ENCODE results near the gene AKAP12.

Gene AKAP12, protein sequence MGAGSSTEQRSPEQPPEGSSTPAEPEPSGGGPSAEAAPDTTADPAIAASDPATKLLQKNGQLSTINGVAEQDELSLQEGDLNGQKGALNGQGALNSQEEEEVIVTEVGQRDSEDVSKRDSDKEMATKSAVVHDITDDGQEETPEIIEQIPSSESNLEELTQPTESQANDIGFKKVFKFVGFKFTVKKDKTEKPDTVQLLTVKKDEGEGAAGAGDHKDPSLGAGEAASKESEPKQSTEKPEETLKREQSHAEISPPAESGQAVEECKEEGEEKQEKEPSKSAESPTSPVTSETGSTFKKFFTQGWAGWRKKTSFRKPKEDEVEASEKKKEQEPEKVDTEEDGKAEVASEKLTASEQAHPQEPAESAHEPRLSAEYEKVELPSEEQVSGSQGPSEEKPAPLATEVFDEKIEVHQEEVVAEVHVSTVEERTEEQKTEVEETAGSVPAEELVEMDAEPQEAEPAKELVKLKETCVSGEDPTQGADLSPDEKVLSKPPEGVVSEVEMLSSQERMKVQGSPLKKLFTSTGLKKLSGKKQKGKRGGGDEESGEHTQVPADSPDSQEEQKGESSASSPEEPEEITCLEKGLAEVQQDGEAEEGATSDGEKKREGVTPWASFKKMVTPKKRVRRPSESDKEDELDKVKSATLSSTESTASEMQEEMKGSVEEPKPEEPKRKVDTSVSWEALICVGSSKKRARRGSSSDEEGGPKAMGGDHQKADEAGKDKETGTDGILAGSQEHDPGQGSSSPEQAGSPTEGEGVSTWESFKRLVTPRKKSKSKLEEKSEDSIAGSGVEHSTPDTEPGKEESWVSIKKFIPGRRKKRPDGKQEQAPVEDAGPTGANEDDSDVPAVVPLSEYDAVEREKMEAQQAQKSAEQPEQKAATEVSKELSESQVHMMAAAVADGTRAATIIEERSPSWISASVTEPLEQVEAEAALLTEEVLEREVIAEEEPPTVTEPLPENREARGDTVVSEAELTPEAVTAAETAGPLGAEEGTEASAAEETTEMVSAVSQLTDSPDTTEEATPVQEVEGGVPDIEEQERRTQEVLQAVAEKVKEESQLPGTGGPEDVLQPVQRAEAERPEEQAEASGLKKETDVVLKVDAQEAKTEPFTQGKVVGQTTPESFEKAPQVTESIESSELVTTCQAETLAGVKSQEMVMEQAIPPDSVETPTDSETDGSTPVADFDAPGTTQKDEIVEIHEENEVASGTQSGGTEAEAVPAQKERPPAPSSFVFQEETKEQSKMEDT (N-terminal part only)

DNA sequence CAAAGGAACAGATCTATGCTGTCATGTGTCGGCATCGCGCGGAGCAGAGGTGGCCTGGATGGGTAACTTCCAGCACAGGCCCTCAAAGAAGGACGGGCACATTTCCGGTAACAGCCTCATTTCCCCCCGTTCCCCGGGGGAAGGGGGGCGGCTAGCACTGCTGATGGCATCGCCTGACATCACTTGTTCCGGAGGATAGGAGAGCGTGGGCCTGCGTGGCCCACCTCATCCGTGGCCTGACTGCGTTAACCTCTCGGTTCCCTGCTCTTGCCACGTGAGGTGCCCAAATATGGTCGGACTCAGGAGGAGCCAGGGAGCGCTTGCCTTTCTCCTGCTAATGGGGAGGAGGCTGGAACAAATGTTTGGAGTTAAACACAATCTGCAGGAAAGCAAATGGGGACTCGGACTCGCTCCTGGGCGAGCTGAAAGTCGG, at the start of gene AKAP12:
TSS of gene AKAP12 (plus strand) at position 365 of the 433 bp plus-strand sequence. CDS start 596 bp downstream, outside the sequence.
- Histone ChIP-seq H3K9me3 (ENCODE audit: control insufficient read depth in 5 of 5, low read length in 5 of 5) (no peaks in the 10 kb centered on the region), H3K9ac (ENCODE audit: low read length in 5 of 5) (peak within 1 kb of the TSS in 4 of 5 donors; percentile 63 to 79 (median 66)), H3K4me3 (ENCODE audit: low read depth in 1 of 5, low read length in 5 of 5) (peak within 1 kb of the TSS; percentile 63 to 87 (median 73)), H3K4me1 (ENCODE audit: control insufficient read depth in 5 of 5, insufficient read depth in 5 of 5, low read length in 5 of 5) (peaks cover 2 to 32% (median 28%) of the 10 kb centered on the region in 5 donors), H3K27ac (ENCODE audit: low read depth, low read length) (peak within 1 kb of the TSS; percentile 60), H3K36me3 (ENCODE audit: control insufficient read depth in 5 of 5, insufficient read depth in 5 of 5, low read length in 5 of 5) (no peaks in the 10 kb centered on the region), H3K27me3 (ENCODE audit: control insufficient read depth in 5 of 5, insufficient read depth in 4 of 5, low read length in 5 of 5) (no peaks in the 10 kb centered on the region)

DNA sequence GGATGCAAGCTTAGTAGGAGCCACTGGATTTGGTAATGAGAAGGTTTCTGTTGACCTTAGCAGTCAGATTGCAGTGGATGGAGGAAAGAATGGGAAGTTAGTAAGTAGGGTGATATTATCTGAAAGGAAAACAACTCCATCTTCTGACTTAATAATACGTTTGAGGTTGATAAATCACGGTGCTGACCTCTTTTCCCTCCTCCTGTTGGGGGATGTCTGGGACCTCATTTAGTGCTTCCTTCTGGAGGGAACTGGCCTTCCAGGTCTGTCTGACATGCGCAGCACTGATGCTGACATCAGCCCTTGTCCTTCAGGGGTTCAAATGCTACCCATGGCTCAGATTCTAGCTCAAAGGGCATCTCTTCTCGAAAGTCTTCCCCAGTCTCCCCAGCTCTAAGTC, 48.2 kb upstream of the AKAP12 start:
- peaks cover 0 to 8% (median 5%) of the 10 kb centered on the region in 5 donors for H3K4me1 ChIP-seq (ENCODE audit: control insufficient read depth in 5 of 5, insufficient read depth in 5 of 5, low read length in 5 of 5)
- no peaks in the 10 kb centered on the region for H3K9me3 ChIP-seq (ENCODE audit: control insufficient read depth in 5 of 5, low read length in 5 of 5)

DNA sequence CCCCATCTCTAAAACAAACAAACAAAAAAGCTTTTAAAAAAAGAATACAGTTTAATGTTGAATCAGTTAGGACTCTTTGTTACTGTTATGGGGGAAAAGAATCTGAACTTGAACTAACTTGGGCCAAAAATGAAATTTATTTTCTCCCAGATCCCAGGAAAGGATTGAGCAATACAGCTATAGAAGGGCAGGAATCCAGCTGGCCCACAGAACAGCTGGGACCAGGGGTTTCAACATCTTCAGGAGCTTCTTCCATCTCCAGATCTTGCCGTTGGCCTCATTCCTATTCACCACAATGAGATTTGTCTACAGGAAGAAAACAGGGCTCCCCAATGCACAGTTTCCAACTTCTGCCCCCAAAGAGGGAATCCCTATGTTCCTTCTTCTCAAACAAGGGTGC, 43.2 kb upstream of the AKAP12 start:
- peaks cover 2 to 15% (median 13%) of the 10 kb centered on the region in 5 donors for H3K4me1 ChIP-seq (ENCODE audit: control insufficient read depth in 5 of 5, insufficient read depth in 5 of 5, low read length in 5 of 5)
- H3K9ac ChIP-seq (ENCODE audit: low read length in 5 of 5): no peak overlapping the region
- H3K9me3 ChIP-seq (ENCODE audit: control insufficient read depth in 5 of 5, low read length in 5 of 5): no peaks in the 10 kb centered on the region
- no peaks in the 10 kb centered on the region for H3K27me3 ChIP-seq (ENCODE audit: control insufficient read depth in 5 of 5, insufficient read depth in 4 of 5, low read length in 5 of 5)
- H3K27ac ChIP-seq (ENCODE audit: low read depth, low read length): no peak overlapping the region
- no peaks in the 10 kb centered on the region for H3K36me3 ChIP-seq (ENCODE audit: control insufficient read depth in 5 of 5, insufficient read depth in 5 of 5, low read length in 5 of 5)
- peak overlapping the region in 1 of 5 donors; percentile 8 for H3K4me3 ChIP-seq (ENCODE audit: low read depth in 1 of 5, low read length in 5 of 5)

More for the DNA sequence above, 48.2 kb upstream of the AKAP12 start:
- H3K4me3 ChIP-seq (ENCODE audit: low read depth in 1 of 5, low read length in 5 of 5): no peak overlapping the region
- no peak overlapping the region for H3K27ac ChIP-seq (ENCODE audit: low read depth, low read length)
- H3K27me3 ChIP-seq (ENCODE audit: control insufficient read depth in 5 of 5, insufficient read depth in 4 of 5, low read length in 5 of 5): no peaks in the 10 kb centered on the region
- H3K36me3 ChIP-seq (ENCODE audit: control insufficient read depth in 5 of 5, insufficient read depth in 5 of 5, low read length in 5 of 5): no peaks in the 10 kb centered on the region
- no peak overlapping the region for H3K9ac ChIP-seq (ENCODE audit: low read length in 5 of 5)

DNA sequence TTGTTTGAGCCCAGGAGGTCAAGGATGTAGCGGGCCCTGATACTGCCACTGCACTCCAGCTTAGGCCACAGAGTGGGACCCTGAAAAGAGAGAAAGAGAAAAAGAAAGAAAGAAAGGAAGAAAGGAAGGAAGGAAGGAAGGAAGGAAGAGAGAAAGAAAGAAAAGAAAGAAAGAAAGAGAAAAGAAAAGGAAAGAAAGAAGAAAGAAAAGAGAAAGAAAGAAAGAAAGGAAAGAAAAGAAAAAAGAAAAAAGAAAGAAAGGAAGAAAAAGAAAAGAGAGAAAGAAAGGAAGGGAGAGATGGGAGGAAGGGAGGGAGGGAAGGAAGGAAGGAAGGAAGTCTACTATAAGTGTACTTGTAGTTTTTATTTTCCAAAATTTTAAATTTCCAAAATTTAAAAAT, 42.2 kb upstream of the AKAP12 start:
- H3K9ac ChIP-seq (ENCODE audit: low read length in 5 of 5): no peak overlapping the region
- no peaks in the 10 kb centered on the region for H3K9me3 ChIP-seq (ENCODE audit: control insufficient read depth in 5 of 5, low read length in 5 of 5)
- H3K27ac ChIP-seq (ENCODE audit: low read depth, low read length): no peak overlapping the region
- H3K36me3 ChIP-seq (ENCODE audit: control insufficient read depth in 5 of 5, insufficient read depth in 5 of 5, low read length in 5 of 5): no peaks in the 10 kb centered on the region
- no peak overlapping the region for H3K4me3 ChIP-seq (ENCODE audit: low read depth in 1 of 5, low read length in 5 of 5)
- peaks cover 2 to 15% (median 13%) of the 10 kb centered on the region in 5 donors for H3K4me1 ChIP-seq (ENCODE audit: control insufficient read depth in 5 of 5, insufficient read depth in 5 of 5, low read length in 5 of 5)
- no peaks in the 10 kb centered on the region for H3K27me3 ChIP-seq (ENCODE audit: control insufficient read depth in 5 of 5, insufficient read depth in 4 of 5, low read length in 5 of 5)

DNA sequence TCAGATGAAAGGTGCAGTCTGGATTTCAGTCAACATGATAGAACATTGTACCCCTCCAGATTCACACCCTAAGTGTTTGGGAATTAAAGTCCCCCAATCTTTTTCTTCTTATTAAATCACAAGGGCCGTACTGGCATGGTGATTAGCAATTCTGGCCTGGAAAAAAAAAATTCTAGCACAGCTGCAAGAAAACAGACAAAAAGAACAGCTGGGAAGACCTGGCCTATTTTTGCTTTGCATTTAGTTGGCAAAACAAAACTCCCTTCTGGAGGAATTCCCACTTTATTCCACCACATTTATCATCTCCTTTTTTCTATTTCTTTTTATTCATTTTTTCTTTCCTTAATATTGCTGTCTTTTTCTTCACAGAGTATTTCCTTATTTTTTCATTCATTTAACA, 39.8 kb upstream of the AKAP12 start:
- H3K9ac ChIP-seq (ENCODE audit: low read length in 5 of 5): no peak overlapping the region
- H3K36me3 ChIP-seq (ENCODE audit: control insufficient read depth in 5 of 5, insufficient read depth in 5 of 5, low read length in 5 of 5): no peaks in the 10 kb centered on the region
- no peak overlapping the region for H3K27ac ChIP-seq (ENCODE audit: low read depth, low read length)
- no peaks in the 10 kb centered on the region for H3K27me3 ChIP-seq (ENCODE audit: control insufficient read depth in 5 of 5, insufficient read depth in 4 of 5, low read length in 5 of 5)
- no peak overlapping the region for H3K4me3 ChIP-seq (ENCODE audit: low read depth in 1 of 5, low read length in 5 of 5)
- H3K9me3 ChIP-seq (ENCODE audit: control insufficient read depth in 5 of 5, low read length in 5 of 5): no peaks in the 10 kb centered on the region
- peaks cover 2 to 15% (median 13%) of the 10 kb centered on the region in 5 donors for H3K4me1 ChIP-seq (ENCODE audit: control insufficient read depth in 5 of 5, insufficient read depth in 5 of 5, low read length in 5 of 5)

DNA sequence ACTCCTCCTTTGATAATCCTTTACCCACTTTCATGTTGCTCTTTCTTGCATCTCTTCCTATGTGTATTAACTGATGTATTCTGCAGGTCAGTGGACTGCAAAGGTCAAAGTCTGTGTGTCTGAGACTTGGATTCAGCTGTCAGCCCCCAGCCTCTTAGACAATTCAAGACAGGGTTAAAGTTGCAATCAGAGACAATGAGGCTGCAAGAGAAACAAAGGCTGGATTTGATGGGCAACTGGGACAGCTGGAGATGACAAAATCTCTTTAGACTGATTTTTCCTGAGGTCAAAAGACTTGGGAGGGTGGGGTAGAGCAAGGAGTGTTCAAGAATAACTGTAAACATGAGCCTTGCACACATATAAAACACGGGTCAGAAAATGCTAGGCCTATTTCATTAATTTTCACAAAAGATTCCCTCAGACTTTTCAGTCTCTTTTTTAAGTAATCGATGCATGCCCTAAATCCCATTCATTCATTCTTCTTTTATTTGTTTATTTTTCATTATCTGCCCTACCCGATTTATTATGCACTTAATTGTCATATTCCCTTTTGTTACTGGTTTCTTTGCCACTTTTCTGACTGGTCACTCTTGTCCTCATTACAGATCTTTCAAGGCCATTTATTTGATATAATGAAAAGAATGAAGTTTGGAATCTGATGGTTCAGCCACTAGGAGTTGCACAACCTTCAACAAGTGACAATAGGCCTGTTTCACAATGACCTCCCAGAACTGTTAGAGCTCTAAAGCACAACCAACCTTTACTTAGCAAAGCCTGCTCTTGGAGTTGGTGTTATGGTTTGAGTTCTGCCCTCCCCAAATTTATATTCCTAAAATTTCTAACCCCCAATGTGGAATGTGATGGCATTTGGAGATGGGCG, 33.8 kb upstream of the AKAP12 start:
- Histone ChIP-seq H3K9me3 (ENCODE audit: control insufficient read depth in 5 of 5, low read length in 5 of 5) (no peaks in the 10 kb centered on the region), H3K4me1 (ENCODE audit: control insufficient read depth in 5 of 5, insufficient read depth in 5 of 5, low read length in 5 of 5) (peaks cover 0 to 7% (median 0%) of the 10 kb centered on the region in 5 donors), H3K4me3 (ENCODE audit: low read depth in 1 of 5, low read length in 5 of 5) (no peak overlapping the region), H3K36me3 (ENCODE audit: control insufficient read depth in 5 of 5, insufficient read depth in 5 of 5, low read length in 5 of 5) (no peaks in the 10 kb centered on the region), H3K27me3 (ENCODE audit: control insufficient read depth in 5 of 5, insufficient read depth in 4 of 5, low read length in 5 of 5) (no peaks in the 10 kb centered on the region), H3K9ac (ENCODE audit: low read length in 5 of 5) (no peak overlapping the region), H3K27ac (ENCODE audit: low read depth, low read length) (no peak overlapping the region)

DNA sequence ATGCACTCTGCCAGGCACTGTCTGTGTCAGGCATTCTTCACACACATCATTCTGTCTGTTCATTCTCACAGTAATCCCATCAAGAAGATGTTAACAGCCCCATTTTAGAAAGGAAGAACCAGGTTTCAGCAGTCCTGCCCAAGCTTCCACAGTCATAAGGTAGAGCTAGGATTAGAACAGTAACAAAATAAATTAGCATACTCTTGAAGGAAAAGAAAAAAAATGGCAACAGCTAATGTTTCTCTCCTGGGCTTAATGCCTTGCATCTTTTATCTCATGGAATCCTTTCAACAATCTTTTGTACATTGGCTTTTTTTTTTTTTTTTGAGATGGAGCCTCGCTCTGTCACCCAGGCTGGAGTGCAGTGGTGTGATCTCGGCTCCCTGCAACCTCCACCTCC, 32.1 kb upstream of the AKAP12 start:
- H3K4me1 ChIP-seq (ENCODE audit: control insufficient read depth in 5 of 5, insufficient read depth in 5 of 5, low read length in 5 of 5): peaks cover 0 to 7% (median 0%) of the 10 kb centered on the region in 5 donors
- H3K27me3 ChIP-seq (ENCODE audit: control insufficient read depth in 5 of 5, insufficient read depth in 4 of 5, low read length in 5 of 5): no peaks in the 10 kb centered on the region
- H3K4me3 ChIP-seq (ENCODE audit: low read depth in 1 of 5, low read length in 5 of 5): no peak overlapping the region
- no peak overlapping the region for H3K9ac ChIP-seq (ENCODE audit: low read length in 5 of 5)
- peaks cover 0 to 4% (median 0%) of the 10 kb centered on the region in 5 donors for H3K9me3 ChIP-seq (ENCODE audit: control insufficient read depth in 5 of 5, low read length in 5 of 5)
- no peaks in the 10 kb centered on the region for H3K36me3 ChIP-seq (ENCODE audit: control insufficient read depth in 5 of 5, insufficient read depth in 5 of 5, low read length in 5 of 5)
- H3K27ac ChIP-seq (ENCODE audit: low read depth, low read length): no peak overlapping the region

DNA sequence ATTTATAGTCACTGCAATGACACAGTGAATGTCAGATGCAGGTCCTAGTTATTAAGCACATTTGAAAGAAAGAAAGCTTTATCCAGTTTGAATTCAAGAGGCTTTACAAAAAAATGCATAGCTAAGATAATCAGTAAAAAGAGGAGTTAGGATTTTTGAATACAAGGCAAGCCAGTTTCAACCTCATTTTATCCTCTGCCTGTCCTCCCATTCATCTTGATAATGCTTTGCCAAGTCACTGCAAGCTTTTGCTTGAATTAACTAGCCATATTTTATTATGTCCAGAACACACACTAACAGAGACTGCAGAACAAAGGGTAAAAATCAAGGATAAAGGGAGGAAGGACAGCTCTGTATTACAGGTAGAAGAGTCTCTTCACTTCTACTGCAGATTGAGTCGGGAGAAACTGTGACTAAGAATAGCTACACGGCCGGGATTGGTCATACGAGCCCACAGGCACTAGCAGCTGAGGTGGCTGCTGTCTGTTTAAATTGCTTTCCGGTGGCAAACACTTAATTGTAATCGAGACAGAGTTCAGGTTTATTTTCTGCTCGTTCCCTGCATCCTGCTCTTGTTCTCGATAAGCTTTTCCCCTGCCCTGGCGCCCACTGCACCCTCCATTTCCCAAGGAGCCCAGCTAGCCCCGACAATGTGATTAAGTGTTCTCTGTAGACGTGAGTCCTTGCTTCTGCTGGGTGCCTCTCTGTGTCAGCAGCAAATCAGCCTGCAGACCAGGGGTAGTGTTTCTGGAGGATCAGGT, 30.5 kb upstream of the AKAP12 start:
- H3K4me3 ChIP-seq (ENCODE audit: low read depth in 1 of 5, low read length in 5 of 5): peak overlapping the region in 3 of 5 donors; percentile 2 to 24 (median 22)
- peaks cover 0 to 4% (median 0%) of the 10 kb centered on the region in 5 donors for H3K9me3 ChIP-seq (ENCODE audit: control insufficient read depth in 5 of 5, low read length in 5 of 5)
- H3K4me1 ChIP-seq (ENCODE audit: control insufficient read depth in 5 of 5, insufficient read depth in 5 of 5, low read length in 5 of 5): peaks cover 0 to 7% (median 0%) of the 10 kb centered on the region in 5 donors
- H3K9ac ChIP-seq (ENCODE audit: low read length in 5 of 5): no peak overlapping the region
- H3K36me3 ChIP-seq (ENCODE audit: control insufficient read depth in 5 of 5, insufficient read depth in 5 of 5, low read length in 5 of 5): no peaks in the 10 kb centered on the region
- H3K27me3 ChIP-seq (ENCODE audit: control insufficient read depth in 5 of 5, insufficient read depth in 4 of 5, low read length in 5 of 5): no peaks in the 10 kb centered on the region
- H3K27ac ChIP-seq (ENCODE audit: low read depth, low read length): no peak overlapping the region
